Heart left ventricle (tissue), 16 donors: ENCODE data around the gene THBS4. TPM values are rescaled to one million over a fixed set of nuclear protein-coding genes. Genes with fewer than 3 reads are reported as not detected.

ENCODE experiments used
- ATAC-seq, 4 donors: fragments of 200-7000 bp; cut with Tn5 transposase; one replicate each; pipeline ENCODE4 v1.9.1; 2020 to 2022; ENCODE audit warnings: moderate library complexity in 4 of 4, mild to moderate bottlenecking in 3 of 4, moderate number of reproducible peaks in 1 of 4
- DNase-seq, 5 donors: peaks; one replicate each; pipeline ENCODE4 v3.0.0-alpha.2; 2020
- H3K27ac ChIP-seq, 12 donors: fragments of 200-600 bp; sonication (generic) in 4 of 12; one replicate each; pipeline versions ENCODE4 v1.5.0 to v1.8.0; 2016 to 2022; ENCODE audit warnings: mild to moderate bottlenecking in 2 of 12
- H3K27me3 ChIP-seq, 9 donors: fragments of 200-600 bp; sonication (generic) in 2 of 9; one replicate each; pipeline versions ENCODE4 v1.5.1 to v1.8.0; 2016 to 2022; ENCODE audit warnings: mild to moderate bottlenecking in 3 of 9
- H3K36me3 ChIP-seq, 9 donors: fragments of 200-600 bp; sonication (generic) in 2 of 9; one replicate each; pipeline versions ENCODE4 v1.5.0 to v1.8.0; 2018 to 2022; ENCODE audit warnings: mild to moderate bottlenecking in 2 of 9
- H3K4me1 ChIP-seq, 12 donors: fragments of 200-600 bp; sonication (generic) in 4 of 12; one replicate each; pipeline versions ENCODE4 v1.5.0 to v1.8.0; 2016 to 2022; ENCODE audit warnings: mild to moderate bottlenecking in 3 of 12
- H3K4me3 ChIP-seq, 12 donors: fragments of 200-600 bp; sonication (generic) in 4 of 12; one replicate each; pipeline versions ENCODE4 v1.5.0 to v1.8.0; 2017 to 2022; ENCODE audit warnings: mild to moderate bottlenecking in 9 of 12, moderate library complexity in 4 of 12
- H3K9me3 ChIP-seq, 12 donors: fragments of 200-600 bp; sonication (generic) in 4 of 12; one replicate each; pipeline versions ENCODE4 v1.5.0 to v1.8.0; 2016 to 2022; ENCODE audit warnings: mild to moderate bottlenecking in 1 of 12
- CTCF ChIP-seq, 12 donors: fragments of 200-600 bp; sonication (generic) in 4 of 12; IDR thresholded peaks; one replicate each; pipeline versions ENCODE4 v1.5.0 to v1.8.0; 2018 to 2022; ENCODE audit warnings: antibody characterized with exemption in 12 of 12, mild to moderate bottlenecking in 5 of 12
- POLR2A ChIP-seq, 2 donors: fragments of 450-650 bp; IDR thresholded peaks; one replicate each; pipeline ENCODE4 v1.6.1; 2017; ENCODE audit warnings: antibody characterized with exemption in 2 of 2, mild to moderate bottlenecking in 2 of 2, moderate library complexity in 2 of 2
- WGBS, 4 donors: extraction: QIAGEN DNeasy Blood & Tissue Kit in 2 of 4; methylation state at CpG; one replicate each; pipeline versions ENCODE4 v1.1.5 to v1.1.7; 2013 to 2018; 5-methylcytosine and 5-hydroxymethylcytosine counted together
- intact Hi-C, 10 donors: fragments of 100-400 bp; cut with DNase I; formaldehyde crosslinking; loops; one replicate each; pipeline versions ENCODE4 v1.11.1 to v1.14.2; 2022
- polyA plus RNA-seq, 2 donors: library from polyadenylated mRNA; stranded (reverse); fragments of 200-250 nt; gene quantifications; one replicate each; pipeline ENCODE4 v1.2.3, GENCODE V29; 2013
- total RNA-seq, 9 donors: library from RNA; depleted of rRNA in 2 of 9; stranded (reverse); fragments of >200 nt in 2 of 9; fragmentation: NEBNext Ultra II Directional in 3 of 9; extraction: Animal tissue kit (Norgen Biotek cat#: 25700) in 3 of 9; gene quantifications; one replicate each; pipeline versions ENCODE4 v1.1.0 to v1.2.4, GENCODE V29; 2016 to 2023
- donor health status: ischemic (EF 13 %, LVEDD 7.1; RV severe dilation, severe dysfunction).
- donor health status: healthy with polysubstance abuse.
- donor health status: DM: no; HTN: yes; CAD: no.
- donor health status: DM: no; HTN: no; CAD: no.
- donor health status: ischemic (EF 25% LVEDD 6.9; RV normal size, moderate dysfunction).
- donor health status: ischemic (EF 25% LVEDD 5.7; RV mildly dilated, moderate dysfunction).
- donor health status: healthy.
- donor health status: DM: yes; HTN: yes; CAD: no.
- donor health status: ischemic (EF 35%, LVEDD 5.7; RV mildly dilated, moderate dysfunction).
- donor health status: nonischemic (EF 11% LVEDD 7.7; RV severe dilation, severe dysfunction).
- donor health status: DM: yes; HTN: yes; CAD: no.
- donor health status: PGD.
- donor health status: ischemic (EF 29% LVEDD 5.4; RV normal size, mild dysfunction).
- donor health status: nonischemic (EF 23%, LVEDD 6.1; RV moderate dilation, normal function).

The THBS4 gene
- total and polyA plus RNA-seq, 11 donors = 38.6 to 266 (median 73.9) TPM

- Histone ChIP-seq H3K4me1 (no peaks in the 10 kb centered on the region), H3K27me3 (no peaks in the 10 kb centered on the region), H3K9me3 (no peaks in the 10 kb centered on the region), H3K27ac (no peak overlapping the region), H3K4me3 (no peak overlapping the region), H3K36me3 (peaks cover 0 to 8% (median 0%) of the 10 kb centered on the region in 9 donors)
- DNase-seq = no peak
- TF ChIP-seq CTCF (IDR thresholded peaks at IDR 0.05) (no peak), POLR2A (IDR thresholded peaks at IDR 0.05) (no peak)
- no peak for ATAC-seq
- WGBS, 4 donors = 92 to 98% (median 93%) methylated on average over 1 of the region's 1 CpG
- intact Hi-C loops = no loop called here
Observed at GRCh38 chr5:80002677-80003076, 32.5 kb upstream of the THBS4 start.

GRCh38 chr5:80008995-80009765, 26.0 kb upstream of the THBS4 start:
- Histone ChIP-seq H3K4me3 (no peak overlapping the region), H3K27ac (peak overlapping the region in 3 of 12 donors; percentile 28 to 61 (median 31)), H3K4me1 (peaks cover 0 to 14% (median 0%) of the 10 kb centered on the region in 12 donors), H3K9me3 (peaks cover 0 to 9% (median 0%) of the 10 kb centered on the region in 12 donors), H3K27me3 (no peaks in the 10 kb centered on the region), H3K36me3 (peaks cover 0 to 4% (median 0%) of the 10 kb centered on the region in 9 donors)
- ATAC-seq (no peak), DNase-seq (no peak)
- no peak for TF ChIP-seq CTCF (IDR thresholded peaks at IDR 0.05)
- TF ChIP-seq POLR2A (IDR thresholded peaks at IDR 0.05) = no peak
- intact Hi-C loops = no loop called here
- WGBS, 4 donors = 67 to 78% (median 74%) methylated on average over 4 of the region's 4 CpGs

GRCh38 chr5:80010754-80011392, 24.3 kb upstream of the THBS4 start:
- WGBS, 4 donors = 15 to 35% (median 20%) methylated on average over 5 of the region's 5 CpGs
- H3K4me1 ChIP-seq = peaks cover 0 to 14% (median 0%) of the 10 kb centered on the region in 12 donors
- peak; percentile 49 to 88 (median 76) for ATAC-seq
- intact Hi-C loops = no loop called here
- H3K27ac ChIP-seq = peak overlapping the region in 1 of 12 donors; percentile 29
- H3K27me3 ChIP-seq = no peaks in the 10 kb centered on the region
- TF ChIP-seq POLR2A (IDR thresholded peaks at IDR 0.05) (no peak), CTCF (IDR thresholded peaks at IDR 0.05) (no peak)
- H3K9me3 ChIP-seq = peaks cover 0 to 9% (median 0%) of the 10 kb centered on the region in 12 donors
- no peak overlapping the region for H3K4me3 ChIP-seq
- DNase-seq = peak in 4 of 5 donors; percentile 40 to 63 (median 46)
- peaks cover 0 to 4% (median 0%) of the 10 kb centered on the region in 9 donors for H3K36me3 ChIP-seq

- H3K4me1 ChIP-seq = no peaks in the 10 kb centered on the region
- intact Hi-C loops = no loop called here
Observed at GRCh38 chr5:80025069-80025468, 10.1 kb upstream of the THBS4 start.

More at GRCh38 chr5:80025069-80025468, 10.1 kb upstream of the THBS4 start:
- Histone ChIP-seq H3K27me3 (no peaks in the 10 kb centered on the region), H3K4me3 (no peak overlapping the region), H3K36me3 (no peaks in the 10 kb centered on the region), H3K9me3 (no peaks in the 10 kb centered on the region), H3K27ac (no peak overlapping the region)
- WGBS, 4 donors = 86 to 92% (median 87%) methylated on average over 2 of the region's 2 CpGs
- no peak for ATAC-seq
- TF ChIP-seq POLR2A (IDR thresholded peaks at IDR 0.05) = no peak
- TF ChIP-seq CTCF (IDR thresholded peaks at IDR 0.05) = no peak
- no peak for DNase-seq
